ENCODE results near the gene ZNF503.

The ZNF503 gene

DNA sequence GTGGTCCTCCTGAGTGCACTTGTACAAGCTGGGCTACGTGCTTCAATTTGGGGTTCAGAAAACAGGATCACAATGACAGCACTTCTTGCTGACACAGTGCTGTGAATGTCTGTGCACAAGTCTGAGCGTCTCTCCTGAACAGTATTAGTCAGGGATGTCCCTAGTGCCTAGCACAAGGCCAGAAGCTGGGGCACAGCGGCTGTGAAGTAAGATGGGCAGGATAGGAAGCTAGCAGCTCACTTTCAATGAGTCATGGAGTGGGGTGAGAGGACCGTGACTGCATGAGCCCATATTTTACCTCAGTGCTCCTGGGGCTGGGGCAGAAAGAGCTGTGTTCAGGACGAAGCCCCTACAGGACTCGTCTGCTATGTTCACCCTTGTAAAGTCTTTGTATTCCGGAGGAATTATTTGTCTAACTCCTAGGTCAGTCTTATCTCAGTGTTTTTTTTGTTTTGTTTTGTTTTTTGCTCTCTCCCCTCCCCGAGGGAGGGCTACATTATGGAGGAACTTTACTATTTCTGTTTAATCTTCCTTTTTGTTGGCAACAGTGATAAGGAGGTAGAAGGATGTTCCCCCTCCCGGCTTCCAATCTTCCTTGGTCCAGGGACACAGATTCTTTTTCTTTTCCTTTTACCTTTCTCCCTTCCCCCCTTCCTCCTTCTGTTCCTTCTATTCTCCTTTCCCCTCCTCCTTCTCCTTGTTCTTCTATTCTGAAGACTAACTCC, 27.0 kb upstream of the ZNF503 start:
- H3K9ac ChIP-seq (ENCODE audit: low read length): no peak overlapping the region
- no peak overlapping the region for H2BK5ac ChIP-seq (ENCODE audit: low read depth, low read length, poor library complexity)
- H3K4me1 ChIP-seq (ENCODE audit: control insufficient read depth in 1 of 2, insufficient read depth in 2 of 2, low read length in 2 of 2): peaks cover 24 to 34% of the 10 kb centered on the region in 2 experiments
- no peaks in the 10 kb centered on the region for H3K27me3 ChIP-seq (ENCODE audit: insufficient read depth, low read length)
- H3K4ac ChIP-seq (ENCODE audit: low read depth, low read length): no peak overlapping the region
- H3K79me1 ChIP-seq (ENCODE audit: low read length): peaks cover 7% of the 10 kb centered on the region
- H3K4me3 ChIP-seq (ENCODE audit: low read depth, low read length): no peak overlapping the region
- DNase-seq: no peak
- no peak overlapping the region for H2AK5ac ChIP-seq (ENCODE audit: low read length)
- H2BK12ac ChIP-seq (ENCODE audit: low read length): peak overlapping the region; percentile 7
- H3K9me3 ChIP-seq (ENCODE audit: insufficient read depth, low read depth, low read length): no peaks in the 10 kb centered on the region
- H3K23ac ChIP-seq (ENCODE audit: low read length): no peak overlapping the region
- H3K36me3 ChIP-seq (ENCODE audit: control insufficient read depth in 1 of 2, insufficient read depth in 2 of 2, low read length in 2 of 2): no peaks in the 10 kb centered on the region
- no peak overlapping the region for H3K4me2 ChIP-seq (ENCODE audit: low read length)
- no peak overlapping the region for H3K18ac ChIP-seq (ENCODE audit: low read length)
- WGBS (ENCODE audit: extremely low coverage, insufficient coverage, insufficient read length): no CpG with 5 or more reads among the region's 9 CpGs
- no peak overlapping the region for H3K27ac ChIP-seq (ENCODE audit: low read depth, low read length)
- no peak overlapping the region for H4K12ac ChIP-seq (ENCODE audit: low read depth, low read length)
- H4K8ac ChIP-seq (ENCODE audit: low read depth, low read length): peak overlapping the region; percentile 11
- H2AFZ ChIP-seq (ENCODE audit: insufficient read depth, low read length, poor library complexity): no peak overlapping the region
- H3K14ac ChIP-seq (ENCODE audit: low read length): no peak overlapping the region
- H4K91ac ChIP-seq (ENCODE audit: low read depth, low read length): peak overlapping the region; percentile 65
- H3K79me2 ChIP-seq (ENCODE audit: control insufficient read depth, insufficient read depth, low read length, poor library complexity): peaks cover 3% of the 10 kb centered on the region
- no peak overlapping the region for H2BK120ac ChIP-seq (ENCODE audit: insufficient read depth, low read length, poor library complexity)

GRCh38 chr10:75427951-75428350, 26.4 kb upstream of the ZNF503 start:
- H3K14ac ChIP-seq (ENCODE audit: low read length): no peak overlapping the region
- H4K12ac ChIP-seq (ENCODE audit: low read depth, low read length): no peak overlapping the region
- H2AK5ac ChIP-seq (ENCODE audit: low read length): no peak overlapping the region
- peaks cover 3% of the 10 kb centered on the region for H3K79me2 ChIP-seq (ENCODE audit: control insufficient read depth, insufficient read depth, low read length, poor library complexity)
- peaks cover 21 to 34% of the 10 kb centered on the region in 2 experiments for H3K4me1 ChIP-seq (ENCODE audit: control insufficient read depth in 1 of 2, insufficient read depth in 2 of 2, low read length in 2 of 2)
- peaks cover 6% of the 10 kb centered on the region for H3K79me1 ChIP-seq (ENCODE audit: low read length)
- no peaks in the 10 kb centered on the region for H3K36me3 ChIP-seq (ENCODE audit: control insufficient read depth in 1 of 2, insufficient read depth in 2 of 2, low read length in 2 of 2)
- no peak overlapping the region for H2AFZ ChIP-seq (ENCODE audit: insufficient read depth, low read length, poor library complexity)
- peak overlapping the region; percentile 7 for H2BK12ac ChIP-seq (ENCODE audit: low read length)
- no peak overlapping the region for H4K8ac ChIP-seq (ENCODE audit: low read depth, low read length)
- H3K4me3 ChIP-seq (ENCODE audit: low read depth, low read length): no peak overlapping the region
- no peak overlapping the region for H3K9ac ChIP-seq (ENCODE audit: low read length)
- DNase-seq: no peak
- H3K4me2 ChIP-seq (ENCODE audit: low read length): no peak overlapping the region
- H3K27ac ChIP-seq (ENCODE audit: low read depth, low read length): no peak overlapping the region
- no peaks in the 10 kb centered on the region for H3K27me3 ChIP-seq (ENCODE audit: insufficient read depth, low read length)
- no peak overlapping the region for H4K91ac ChIP-seq (ENCODE audit: low read depth, low read length)
- no peak overlapping the region for H3K23ac ChIP-seq (ENCODE audit: low read length)
- no peak overlapping the region for H2BK5ac ChIP-seq (ENCODE audit: low read depth, low read length, poor library complexity)
- no peak overlapping the region for H3K4ac ChIP-seq (ENCODE audit: low read depth, low read length)
- H3K18ac ChIP-seq (ENCODE audit: low read length): no peak overlapping the region
- no peak overlapping the region for H2BK120ac ChIP-seq (ENCODE audit: insufficient read depth, low read length, poor library complexity)
- H3K9me3 ChIP-seq (ENCODE audit: insufficient read depth, low read depth, low read length): no peaks in the 10 kb centered on the region
- WGBS (ENCODE audit: extremely low coverage, insufficient coverage, insufficient read length): no CpG with 5 or more reads among the region's 3 CpGs

- WGBS (ENCODE audit: extremely low coverage, insufficient coverage, insufficient read length): no CpG with 5 or more reads among the region's 1 CpG
- Histone ChIP-seq H4K8ac (ENCODE audit: low read depth, low read length) (no peak overlapping the region), H3K23ac (ENCODE audit: low read length) (no peak overlapping the region), H2AFZ (ENCODE audit: insufficient read depth, low read length, poor library complexity) (no peak overlapping the region), H2BK120ac (ENCODE audit: insufficient read depth, low read length, poor library complexity) (no peak overlapping the region), H3K4me1 (ENCODE audit: control insufficient read depth in 1 of 2, insufficient read depth in 2 of 2, low read length in 2 of 2) (peaks cover 18 to 26% of the 10 kb centered on the region in 2 experiments), H2AK5ac (ENCODE audit: low read length) (no peak overlapping the region), H3K4me3 (ENCODE audit: low read depth, low read length) (no peak overlapping the region), H3K4me2 (ENCODE audit: low read length) (no peak overlapping the region), H3K36me3 (ENCODE audit: control insufficient read depth in 1 of 2, insufficient read depth in 2 of 2, low read length in 2 of 2) (no peaks in the 10 kb centered on the region), H3K14ac (ENCODE audit: low read length) (no peak overlapping the region), H3K18ac (ENCODE audit: low read length) (no peak overlapping the region), H3K4ac (ENCODE audit: low read depth, low read length) (no peak overlapping the region), H4K91ac (ENCODE audit: low read depth, low read length) (no peak overlapping the region), H2BK5ac (ENCODE audit: low read depth, low read length, poor library complexity) (no peak overlapping the region), H3K79me1 (ENCODE audit: low read length) (peaks cover 6% of the 10 kb centered on the region), H2BK12ac (ENCODE audit: low read length) (no peak overlapping the region), H3K9me3 (ENCODE audit: insufficient read depth, low read depth, low read length) (no peaks in the 10 kb centered on the region), H3K79me2 (ENCODE audit: control insufficient read depth, insufficient read depth, low read length, poor library complexity) (peaks cover 3% of the 10 kb centered on the region), H4K12ac (ENCODE audit: low read depth, low read length) (no peak overlapping the region), H3K27ac (ENCODE audit: low read depth, low read length) (no peak overlapping the region), H3K27me3 (ENCODE audit: insufficient read depth, low read length) (peaks cover 4% of the 10 kb centered on the region), H3K9ac (ENCODE audit: low read length) (no peak overlapping the region)
- DNase-seq: no peak
Measured at GRCh38 chr10:75426880-75427279, 25.3 kb upstream of the ZNF503 start.

DNA sequence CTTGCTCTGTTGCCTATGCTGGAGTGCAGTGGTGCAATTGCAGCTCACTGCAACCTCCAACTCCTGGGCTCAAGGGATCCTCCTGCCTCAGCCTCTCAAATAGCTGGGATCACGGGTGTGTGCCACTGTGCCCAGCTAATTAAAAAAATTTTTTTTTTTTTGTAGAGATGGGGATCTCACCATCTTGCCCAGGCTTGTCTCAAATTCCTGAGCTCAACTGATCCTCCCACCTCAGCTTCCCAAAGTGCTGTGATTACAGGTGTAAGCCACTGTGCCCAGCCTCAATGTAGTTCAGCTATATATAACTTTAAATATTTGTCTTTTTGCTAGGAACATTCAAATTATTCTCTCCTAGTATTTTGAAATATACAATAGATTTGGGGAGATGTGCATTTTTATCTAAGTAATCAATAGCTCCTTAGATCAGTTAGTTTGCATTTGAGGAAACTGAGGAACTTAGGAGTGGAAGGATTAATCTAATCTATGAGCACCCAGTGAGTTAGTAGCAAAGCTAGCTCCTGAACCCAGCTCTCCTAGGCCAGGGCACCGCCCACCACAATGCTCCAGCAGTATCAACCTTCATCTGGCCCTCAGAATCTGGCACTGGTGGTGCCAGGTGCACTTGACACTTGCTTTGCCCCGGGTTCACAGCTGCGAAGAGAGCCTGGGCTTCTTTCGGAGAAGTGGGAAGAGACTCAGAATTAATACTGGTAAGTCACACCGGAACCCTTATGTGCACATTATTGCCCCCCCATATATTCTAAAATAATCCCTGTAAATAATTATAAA, 23.9 kb upstream of the ZNF503 start:
- Histone ChIP-seq H2AK5ac (ENCODE audit: low read length) (no peak overlapping the region), H3K9ac (ENCODE audit: low read length) (no peak overlapping the region), H3K4me3 (ENCODE audit: low read depth, low read length) (no peak overlapping the region), H3K27me3 (ENCODE audit: insufficient read depth, low read length) (peaks cover 4% of the 10 kb centered on the region), H3K27ac (ENCODE audit: low read depth, low read length) (no peak overlapping the region), H3K79me1 (ENCODE audit: low read length) (no peaks in the 10 kb centered on the region), H3K9me3 (ENCODE audit: insufficient read depth, low read depth, low read length) (peaks cover 1% of the 10 kb centered on the region), H3K4me2 (ENCODE audit: low read length) (no peak overlapping the region), H2BK12ac (ENCODE audit: low read length) (no peak overlapping the region), H3K79me2 (ENCODE audit: control insufficient read depth, insufficient read depth, low read length, poor library complexity) (no peaks in the 10 kb centered on the region), H4K8ac (ENCODE audit: low read depth, low read length) (no peak overlapping the region), H3K23ac (ENCODE audit: low read length) (no peak overlapping the region), H4K91ac (ENCODE audit: low read depth, low read length) (no peak overlapping the region), H4K12ac (ENCODE audit: low read depth, low read length) (no peak overlapping the region), H2BK5ac (ENCODE audit: low read depth, low read length, poor library complexity) (no peak overlapping the region), H3K18ac (ENCODE audit: low read length) (no peak overlapping the region), H2BK120ac (ENCODE audit: insufficient read depth, low read length, poor library complexity) (no peak overlapping the region), H3K36me3 (ENCODE audit: control insufficient read depth in 1 of 2, insufficient read depth in 2 of 2, low read length in 2 of 2) (no peaks in the 10 kb centered on the region), H3K14ac (ENCODE audit: low read length) (no peak overlapping the region), H3K4ac (ENCODE audit: low read depth, low read length) (no peak overlapping the region), H3K4me1 (ENCODE audit: control insufficient read depth in 1 of 2, insufficient read depth in 2 of 2, low read length in 2 of 2) (peaks cover 10 to 15% of the 10 kb centered on the region in 2 experiments), H2AFZ (ENCODE audit: insufficient read depth, low read length, poor library complexity) (no peak overlapping the region)
- DNase-seq: no peak
- WGBS (ENCODE audit: extremely low coverage, insufficient coverage, insufficient read length): no CpG with 5 or more reads among the region's 6 CpGs
